Liver (tissue), 3 donors: ENCODE measurements around the gene TAOK2.
"Not testable (repeated sequence)": the region's sequence is repeated elsewhere in the genome, so short reads cannot be mapped to it uniquely, and the experiment has no call there.

ENCODE experiments used
- ATF3 ChIP-seq: IDR thresholded peaks from 2 replicates; pipeline ENCODE4 v1.6.1; 2016; ENCODE audit warnings: antibody characterized with exemption
- EGR1 ChIP-seq, 2 donors: IDR thresholded peaks; 2 replicates each; pipeline ENCODE4 v1.6.1; 2016 to 2018; ENCODE audit warnings: antibody characterized with exemption in 2 of 2, low read depth in 2 of 2
- FOXA1 ChIP-seq: IDR thresholded peaks from 2 replicates; pipeline ENCODE4 v1.6.1; 2016; ENCODE audit warnings: antibody characterized with exemption
- GABPA ChIP-seq, 2 donors: IDR thresholded peaks in 1 of 2; conservative IDR thresholded peaks in 1 of 2; 2 replicates each; pipeline ENCODE4 v1.6.1; 2016; ENCODE audit warnings: antibody characterized with exemption in 2 of 2, mild to moderate bottlenecking in 1 of 2, moderate library complexity in 1 of 2
- HNF4A ChIP-seq, 2 donors: conservative IDR thresholded peaks; 2 replicates each; pipeline ENCODE4 v1.6.1; 2016; ENCODE audit warnings: antibody characterized with exemption in 2 of 2, mild to moderate bottlenecking in 2 of 2
- JUND ChIP-seq, 2 donors: IDR thresholded peaks; 2 replicates each; pipeline ENCODE4 v1.6.1; 2016; ENCODE audit warnings: antibody characterized with exemption in 2 of 2
- MAX ChIP-seq: IDR thresholded peaks from 2 replicates; pipeline ENCODE4 v1.6.1; 2016; ENCODE audit warnings: antibody characterized with exemption
- RAD21 ChIP-seq, 2 donors: IDR thresholded peaks; 2 replicates each; pipeline ENCODE4 v1.6.1; 2016; ENCODE audit warnings: antibody characterized with exemption in 2 of 2, mild to moderate bottlenecking in 2 of 2
- SP1 ChIP-seq: IDR thresholded peaks from 2 replicates; pipeline ENCODE4 v1.6.1; 2018; ENCODE audit warnings: antibody characterized with exemption, mild to moderate bottlenecking
- TAF1 ChIP-seq: conservative IDR thresholded peaks from 2 replicates; pipeline ENCODE4 v1.6.1; 2016; ENCODE audit warnings: antibody characterized with exemption, mild to moderate bottlenecking
- YY1 ChIP-seq: IDR thresholded peaks from 2 replicates; pipeline ENCODE4 v1.6.1; 2016; ENCODE audit warnings: antibody characterized with exemption, mild to moderate bottlenecking
- ZBTB33 ChIP-seq: IDR thresholded peaks from 2 replicates; pipeline ENCODE4 v1.6.1; 2016; ENCODE audit warnings: antibody characterized with exemption
- TF ChIP-seq, protein P1 (sequence below): fragments of 150-350 bp; IDR thresholded peaks from 2 replicates; pipeline ENCODE4 v1.5.1; 2017; ENCODE audit warnings: improper control_type of control experiment, low read depth, low read length; ENCODE audit not compliant: missing input control
- TF ChIP-seq, protein P2 (sequence below): IDR thresholded peaks from 2 replicates; pipeline ENCODE4 v1.6.1; 2016; ENCODE audit warnings: antibody characterized with exemption, mild to moderate bottlenecking
- donor health status: healthy.
- donor health status: healthy.

DNA sequence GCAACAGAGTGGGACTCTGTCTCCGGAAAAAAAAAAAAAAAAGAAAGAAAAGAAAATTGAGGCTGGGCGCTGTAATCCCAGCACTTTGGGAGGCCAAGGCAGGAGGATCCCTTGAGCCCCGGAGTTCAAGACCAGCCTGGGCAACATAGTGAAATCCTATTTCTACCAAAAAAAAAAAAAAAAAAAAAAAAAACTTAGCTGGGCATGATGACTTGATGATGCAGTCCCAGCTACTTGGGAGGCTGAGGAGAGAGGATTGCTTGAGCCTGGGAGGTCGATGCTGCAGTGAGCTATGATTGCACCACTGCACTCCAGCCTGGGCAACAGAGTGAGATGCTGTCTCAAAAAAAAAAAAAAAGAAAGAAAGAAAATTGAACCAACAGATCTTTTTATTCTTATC lies 44.3 kb downstream of the TAOK2 start:
- TF ChIP-seq, protein P1, sequence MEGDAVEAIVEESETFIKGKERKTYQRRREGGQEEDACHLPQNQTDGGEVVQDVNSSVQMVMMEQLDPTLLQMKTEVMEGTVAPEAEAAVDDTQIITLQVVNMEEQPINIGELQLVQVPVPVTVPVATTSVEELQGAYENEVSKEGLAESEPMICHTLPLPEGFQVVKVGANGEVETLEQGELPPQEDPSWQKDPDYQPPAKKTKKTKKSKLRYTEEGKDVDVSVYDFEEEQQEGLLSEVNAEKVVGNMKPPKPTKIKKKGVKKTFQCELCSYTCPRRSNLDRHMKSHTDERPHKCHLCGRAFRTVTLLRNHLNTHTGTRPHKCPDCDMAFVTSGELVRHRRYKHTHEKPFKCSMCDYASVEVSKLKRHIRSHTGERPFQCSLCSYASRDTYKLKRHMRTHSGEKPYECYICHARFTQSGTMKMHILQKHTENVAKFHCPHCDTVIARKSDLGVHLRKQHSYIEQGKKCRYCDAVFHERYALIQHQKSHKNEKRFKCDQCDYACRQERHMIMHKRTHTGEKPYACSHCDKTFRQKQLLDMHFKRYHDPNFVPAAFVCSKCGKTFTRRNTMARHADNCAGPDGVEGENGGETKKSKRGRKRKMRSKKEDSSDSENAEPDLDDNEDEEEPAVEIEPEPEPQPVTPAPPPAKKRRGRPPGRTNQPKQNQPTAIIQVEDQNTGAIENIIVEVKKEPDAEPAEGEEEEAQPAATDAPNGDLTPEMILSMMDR, result not testable (repeated sequence)
- not testable (repeated sequence) for TF ChIP-seq GABPA (IDR thresholded peaks at IDR 0.05 in 1 of 2, conservative IDR thresholded peaks at IDR 0.05 in 1 of 2); RAD21 (IDR thresholded peaks at IDR 0.05); SP1; EGR1 (IDR thresholded peaks at IDR 0.05; ENCODE audit: low read depth in 2 of 2); ZBTB33; FOXA1; TAF1; HNF4A (conservative IDR thresholded peaks at IDR 0.05); YY1; MAX; ATF3; JUND (IDR thresholded peaks at IDR 0.05)
- TF ChIP-seq, protein P2, sequence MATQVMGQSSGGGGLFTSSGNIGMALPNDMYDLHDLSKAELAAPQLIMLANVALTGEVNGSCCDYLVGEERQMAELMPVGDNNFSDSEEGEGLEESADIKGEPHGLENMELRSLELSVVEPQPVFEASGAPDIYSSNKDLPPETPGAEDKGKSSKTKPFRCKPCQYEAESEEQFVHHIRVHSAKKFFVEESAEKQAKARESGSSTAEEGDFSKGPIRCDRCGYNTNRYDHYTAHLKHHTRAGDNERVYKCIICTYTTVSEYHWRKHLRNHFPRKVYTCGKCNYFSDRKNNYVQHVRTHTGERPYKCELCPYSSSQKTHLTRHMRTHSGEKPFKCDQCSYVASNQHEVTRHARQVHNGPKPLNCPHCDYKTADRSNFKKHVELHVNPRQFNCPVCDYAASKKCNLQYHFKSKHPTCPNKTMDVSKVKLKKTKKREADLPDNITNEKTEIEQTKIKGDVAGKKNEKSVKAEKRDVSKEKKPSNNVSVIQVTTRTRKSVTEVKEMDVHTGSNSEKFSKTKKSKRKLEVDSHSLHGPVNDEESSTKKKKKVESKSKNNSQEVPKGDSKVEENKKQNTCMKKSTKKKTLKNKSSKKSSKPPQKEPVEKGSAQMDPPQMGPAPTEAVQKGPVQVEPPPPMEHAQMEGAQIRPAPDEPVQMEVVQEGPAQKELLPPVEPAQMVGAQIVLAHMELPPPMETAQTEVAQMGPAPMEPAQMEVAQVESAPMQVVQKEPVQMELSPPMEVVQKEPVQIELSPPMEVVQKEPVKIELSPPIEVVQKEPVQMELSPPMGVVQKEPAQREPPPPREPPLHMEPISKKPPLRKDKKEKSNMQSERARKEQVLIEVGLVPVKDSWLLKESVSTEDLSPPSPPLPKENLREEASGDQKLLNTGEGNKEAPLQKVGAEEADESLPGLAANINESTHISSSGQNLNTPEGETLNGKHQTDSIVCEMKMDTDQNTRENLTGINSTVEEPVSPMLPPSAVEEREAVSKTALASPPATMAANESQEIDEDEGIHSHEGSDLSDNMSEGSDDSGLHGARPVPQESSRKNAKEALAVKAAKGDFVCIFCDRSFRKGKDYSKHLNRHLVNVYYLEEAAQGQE, result not testable (repeated sequence)
